HCT116 (cell line): ENCODE data around the gene GPI. TPM values are rescaled to one million over a fixed set of nuclear protein-coding genes. Genes with fewer than 3 reads are reported as not detected.

Experiments
- ATAC-seq: fragments of 200-7000 bp; cut with Tn5 transposase; 2 replicates; pipeline ENCODE4 v1.9.1; 2020; ENCODE audit warnings: mild to moderate bottlenecking, moderate library complexity
- BruUV-seq: library from RNA; stranded (reverse); fragments of 400-500 nt; replicated peaks from 2 replicates; lab custom pipeline; 2021; lab: Mats Ljungman, UMichigan
- CTCF ChIA-PET: fragments of 300-600 bp; sonication (Branson Sonifier 250); formaldehyde crosslinking; loops from one replicate; lab custom pipeline; 2021; ENCODE audit warnings: antibody characterized with exemption; lab: Charles Lee
- POLR2A ChIA-PET: fragments of 300-600, 350-600 bp; sonication (Branson Sonifier 250); formaldehyde crosslinking; loops from one replicate; lab custom pipeline; 2021; ENCODE audit warnings: antibody characterized with exemption; lab: Charles Lee
- RAD21 ChIA-PET, 2 experiments: fragments of 300-600 bp; sonication (Branson Sonifier 250); formaldehyde crosslinking; loops; one replicate each; lab custom pipeline; 2023; ENCODE audit warnings: low total read pairs in 2 of 2; ENCODE audit not compliant: uncharacterized antibody in 2 of 2, unreplicated experiment in 2 of 2, low non-redundant PET in 1 of 2; lab: Charles Lee
- DNase-seq: peaks from one replicate; pipeline ENCODE4 v3.0.0-alpha.2; 2010; ENCODE audit warnings: low read depth, low spot score
- H2AFZ ChIP-seq: fragments of 200-600 bp; shearing (Covaris generic), sonication (generic); 2 replicates; pipeline ENCODE4 v1.6.1; 2017; ENCODE audit warnings: low read depth, mixed run types, mixed read lengths, antibody characterized with exemption, low read length; ENCODE audit not compliant: poor library complexity, severe bottlenecking
- H3K27ac ChIP-seq: 2 replicates; pipeline ENCODE4 v1.5.1; 2012; ENCODE audit warnings: low read depth, low read length
- H3K27me3 ChIP-seq: fragments of 200-600 bp; sonication (generic); 2 replicates; pipeline ENCODE4 v1.6.1; 2016; ENCODE audit warnings: mixed run types, low read length, mixed read lengths; ENCODE audit not compliant: insufficient read depth
- H3K36me3 ChIP-seq, 2 experiments: fragments of 200-500 bp in 1 of 2; fragments of 200-600 bp in 1 of 2; sonication (Bioruptor generic) in 1 of 2; sonication (generic) in 1 of 2; 2 replicates each; pipeline versions ENCODE4 v1.5.1 to v1.6.1; 2014 to 2016; ENCODE audit warnings: low read length in 2 of 2, inconsistent platforms in 1 of 2, mixed read lengths in 1 of 2, mixed run types in 1 of 2; ENCODE audit not compliant: insufficient read depth in 2 of 2, control insufficient read depth in 1 of 2
- H3K4me1 ChIP-seq, 2 experiments: fragments of 200-600 bp in 1 of 2; sonication (generic) in 1 of 2; 2 replicates each; pipeline versions ENCODE4 v1.5.1 to v1.6.1; 2012 to 2017; ENCODE audit warnings: low read length in 2 of 2, inconsistent platforms in 1 of 2, mild to moderate bottlenecking in 1 of 2, mixed read lengths in 1 of 2, mixed run types in 1 of 2, moderate library complexity in 1 of 2; ENCODE audit not compliant: insufficient read depth in 2 of 2, control insufficient read depth in 1 of 2
- H3K4me2 ChIP-seq: fragments of 200-600 bp; sonication (generic); 2 replicates; pipeline ENCODE4 v1.6.1; 2017; ENCODE audit warnings: mixed run types, low read length, mixed read lengths
- H3K4me3 ChIP-seq, 2 experiments: fragments of 200-600 bp in 1 of 2; sonication (generic) in 1 of 2; replicated peaks in 1 of 2; 2 replicates each; pipeline ENCODE4 v1.5.1; 2011 to 2016; ENCODE audit warnings: low read length in 2 of 2, control low read depth in 1 of 2, low read depth in 1 of 2, mild to moderate bottlenecking in 1 of 2, mixed read lengths in 1 of 2, mixed run types in 1 of 2
- H3K79me2 ChIP-seq: fragments of 200-600 bp; sonication (generic); 2 replicates; pipeline ENCODE4 v1.6.1; 2017; ENCODE audit warnings: mild to moderate bottlenecking, mixed run types, low read length, moderate library complexity, mixed read lengths; ENCODE audit not compliant: insufficient read depth
- H3K9ac ChIP-seq: fragments of 200-600 bp; sonication (generic); 2 replicates; pipeline ENCODE4 v1.6.1; 2016; ENCODE audit warnings: low read length, mixed read lengths
- H3K9me2 ChIP-seq: fragments of 200-600 bp; sonication (generic), shearing (Covaris generic); 2 replicates; pipeline ENCODE4 v1.6.1; 2017; ENCODE audit warnings: mixed run types, mild to moderate bottlenecking, moderate library complexity; ENCODE audit not compliant: insufficient read depth
- H3K9me3 ChIP-seq, 2 experiments: fragments of 200-500 bp in 1 of 2; fragments of 200-600 bp in 1 of 2; sonication (Bioruptor generic) in 1 of 2; sonication (generic) in 1 of 2; 2 replicates each; pipeline ENCODE4 v1.6.1; 2014 to 2017; ENCODE audit warnings: low read length in 2 of 2, mixed read lengths in 2 of 2, inconsistent platforms in 1 of 2, low read depth in 1 of 2, mild to moderate bottlenecking in 1 of 2, mixed run types in 1 of 2, moderate library complexity in 1 of 2; ENCODE audit not compliant: control insufficient read depth in 1 of 2, insufficient read depth in 1 of 2
- H4K20me1 ChIP-seq: fragments of 200-600 bp; sonication (generic), shearing (Covaris generic); 2 replicates; pipeline ENCODE4 v1.6.1; 2017; ENCODE audit warnings: mixed run types, mild to moderate bottlenecking, moderate library complexity; ENCODE audit not compliant: insufficient read depth
- CBX3 ChIP-seq: IDR thresholded peaks from 2 replicates; pipeline ENCODE4 v1.6.1; 2012; ENCODE audit warnings: low read depth
- CEBPB ChIP-seq: IDR thresholded peaks from 2 replicates; pipeline ENCODE4 v1.6.1; 2012; ENCODE audit warnings: low read depth
- ELF1 ChIP-seq: IDR thresholded peaks from 2 replicates; pipeline ENCODE4 v1.6.1; 2012; ENCODE audit warnings: low read depth, borderline replicate concordance
- EZH2 ChIP-seq: fragments of 200-600 bp; sonication (generic); IDR thresholded peaks from 2 replicates; pipeline ENCODE4 v1.6.1; 2017; ENCODE audit warnings: antibody characterized with exemption, mixed run types
- EZH2phosphoT487 ChIP-seq: fragments of 200-600 bp; IDR thresholded peaks from 2 replicates; pipeline ENCODE4 v1.6.1; 2018; ENCODE audit warnings: antibody characterized with exemption, borderline replicate concordance
- RAD21 ChIP-seq: IDR thresholded peaks from 2 replicates; pipeline ENCODE4 v1.6.1; 2012; ENCODE audit warnings: low read depth, mild to moderate bottlenecking
- SRF ChIP-seq: IDR thresholded peaks from 2 replicates; pipeline ENCODE4 v1.6.1; 2012; ENCODE audit warnings: low read depth
- TCF7L2 ChIP-seq: IDR thresholded peaks from 2 replicates; pipeline ENCODE4 v1.7.0; 2011; ENCODE audit warnings: borderline replicate concordance, inconsistent platforms; ENCODE audit not compliant: insufficient read depth, insufficient read length; ENCODE audit errors: extremely low read depth
- YY1 ChIP-seq: IDR thresholded peaks from 2 replicates; pipeline ENCODE4 v1.6.1; 2011; ENCODE audit warnings: low read length, low read depth, moderate library complexity, mild to moderate bottlenecking; ENCODE audit not compliant: insufficient replicate concordance; ENCODE audit errors: extremely low read depth
- ZFX ChIP-seq: fragments of 450-650 bp; IDR thresholded peaks from 2 replicates; pipeline ENCODE4 v1.6.1; 2017
- intact Hi-C: fragments of 100-400 bp; cut with micrococcal nuclease; formaldehyde crosslinking; loops from 2 replicates; pipeline ENCODE4 v1.10.0; 2022
- total RNA-seq: library from RNA; stranded (reverse); gene quantifications from one replicate; pipeline ENCODE4 v1.2.1, GENCODE V29; 2021; ENCODE audit not compliant: unreplicated experiment

Gene GPI
- total RNA-seq, 1 experiment from 2014 or later, result 787 TPM

- TF ChIP-seq TCF7L2, result no peak
- TF ChIP-seq CBX3, result no peak; the same call in 1 of the 2 replicates
- no peak for TF ChIP-seq CEBPB
- TF ChIP-seq EZH2, result no peak
Observed at GRCh38 chr19:34404109-34404909, 39.3 kb downstream of the GPI start, which contains the start of gene PDCD2L (continued).

GRCh38 chr19:34405892-34406660 is 41.1 kb downstream of the GPI start:
- Histone ChIP-seq H3K36me3 (peaks cover 13 to 21% of the 10 kb centered on the region in 2 experiments), H3K27me3 (no peaks in the 10 kb centered on the region), H3K9me3 (no peaks in the 10 kb centered on the region), H3K4me1 (peaks cover 5 to 14% of the 10 kb centered on the region in 2 experiments; a peak in 3 of 4 replicates), H3K4me2 (peak overlapping the region; percentile 84), H4K20me1 (no peaks in the 10 kb centered on the region), H3K4me3 (no peak overlapping the region), H3K27ac (no peak overlapping the region), H3K9me2 (no peaks in the 10 kb centered on the region), H3K9ac (no peak overlapping the region), H2AFZ (no peak overlapping the region)
- ChIA-PET RAD21 (no interaction called here), CTCF (no interaction called here), POLR2A (no interaction called here)
- no peak for ATAC-seq
- intact Hi-C loops, result no loop called here
- TSS peak; percentile 28 for BruUV-seq
- DNase-seq, result no peak
- TF ChIP-seq EZH2 (no peak), EZH2phosphoT487 (no peak), YY1 (no peak), ELF1 (no peak), RAD21 (no peak), TCF7L2 (no peak), ZFX (no peak), SRF (no peak)
- TF ChIP-seq, all 23 proteins: peak for 0
- H3K79me2 ChIP-seq, result peaks cover 63% of the 10 kb centered on the region
